Measurements from ENCODE around the gene PNCK. TPM values are rescaled to one million over a fixed set of nuclear protein-coding genes. Genes with fewer than 3 reads are reported as not detected.

Gene PNCK
- polyA plus RNA-seq, 1 experiment, result 0.22 TPM

DNA sequence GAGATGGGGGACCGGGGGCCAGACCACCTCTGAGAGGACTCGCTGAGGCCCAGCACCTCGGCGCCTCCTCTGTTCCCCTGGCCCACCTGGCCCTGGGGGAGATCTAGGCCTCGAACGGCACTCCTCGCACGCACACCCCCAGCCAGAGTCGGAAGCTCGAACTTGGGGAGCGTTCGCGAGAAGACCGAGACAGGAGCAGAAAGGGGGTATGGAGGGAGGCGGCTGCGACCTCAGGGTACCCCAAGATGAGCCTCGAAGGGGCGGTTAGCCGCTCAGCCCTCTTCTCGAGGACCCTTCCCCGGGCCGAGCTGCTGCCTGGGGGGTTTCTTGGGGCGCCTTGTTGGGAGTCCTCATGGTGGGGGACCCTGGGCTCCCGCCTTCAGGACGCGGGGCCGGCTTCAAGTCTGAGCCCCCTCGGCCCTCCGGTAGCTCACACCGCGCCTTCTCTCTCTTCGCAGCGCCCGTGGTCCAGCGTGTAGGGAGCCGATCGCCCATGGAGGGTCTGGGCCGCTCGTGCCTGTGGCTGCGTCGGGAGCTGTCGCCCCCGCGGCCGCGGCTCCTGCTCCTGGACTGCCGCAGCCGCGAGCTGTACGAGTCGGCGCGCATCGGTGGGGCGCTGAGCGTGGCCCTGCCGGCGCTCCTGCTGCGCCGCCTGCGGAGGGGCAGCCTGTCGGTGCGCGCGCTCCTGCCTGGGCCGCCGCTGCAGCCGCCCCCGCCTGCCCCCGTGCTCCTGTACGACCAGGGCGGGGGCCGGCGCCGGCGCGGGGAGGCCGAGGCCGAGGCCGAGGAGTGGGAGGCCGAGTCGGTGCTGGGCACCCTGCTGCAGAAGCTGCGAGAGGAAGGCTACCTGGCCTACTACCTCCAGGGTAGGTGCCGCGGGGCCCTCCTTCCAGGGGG is 25.9 kb downstream of the PNCK start:
- Histone ChIP-seq H3K27me3 (ENCODE audit: control insufficient read depth, insufficient read depth, low read length) (peaks cover 24% of the 10 kb centered on the region), H3K36me3 (ENCODE audit: control insufficient read depth, insufficient read depth, low read length) (no peaks in the 10 kb centered on the region), H3K4me3 (ENCODE audit: low read depth, low read length) (no peak overlapping the region)
- TF ChIP-seq, protein P1, sequence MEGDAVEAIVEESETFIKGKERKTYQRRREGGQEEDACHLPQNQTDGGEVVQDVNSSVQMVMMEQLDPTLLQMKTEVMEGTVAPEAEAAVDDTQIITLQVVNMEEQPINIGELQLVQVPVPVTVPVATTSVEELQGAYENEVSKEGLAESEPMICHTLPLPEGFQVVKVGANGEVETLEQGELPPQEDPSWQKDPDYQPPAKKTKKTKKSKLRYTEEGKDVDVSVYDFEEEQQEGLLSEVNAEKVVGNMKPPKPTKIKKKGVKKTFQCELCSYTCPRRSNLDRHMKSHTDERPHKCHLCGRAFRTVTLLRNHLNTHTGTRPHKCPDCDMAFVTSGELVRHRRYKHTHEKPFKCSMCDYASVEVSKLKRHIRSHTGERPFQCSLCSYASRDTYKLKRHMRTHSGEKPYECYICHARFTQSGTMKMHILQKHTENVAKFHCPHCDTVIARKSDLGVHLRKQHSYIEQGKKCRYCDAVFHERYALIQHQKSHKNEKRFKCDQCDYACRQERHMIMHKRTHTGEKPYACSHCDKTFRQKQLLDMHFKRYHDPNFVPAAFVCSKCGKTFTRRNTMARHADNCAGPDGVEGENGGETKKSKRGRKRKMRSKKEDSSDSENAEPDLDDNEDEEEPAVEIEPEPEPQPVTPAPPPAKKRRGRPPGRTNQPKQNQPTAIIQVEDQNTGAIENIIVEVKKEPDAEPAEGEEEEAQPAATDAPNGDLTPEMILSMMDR (IDR thresholded peaks at IDR 0.05; ENCODE audit: insufficient read depth, low read depth, low read length), result no peak
- ChIA-PET POLR2A (no interaction called here), CTCF (interaction anchor here (0.6 to 2.1 kb wide), 4 partner anchors 10 to 122 kb away, joined by 3 to 10 read pairs (median 6); no protein-coding TSS in a partner anchor)
- no peak for DNase-seq (ENCODE audit: low read depth)

DNA sequence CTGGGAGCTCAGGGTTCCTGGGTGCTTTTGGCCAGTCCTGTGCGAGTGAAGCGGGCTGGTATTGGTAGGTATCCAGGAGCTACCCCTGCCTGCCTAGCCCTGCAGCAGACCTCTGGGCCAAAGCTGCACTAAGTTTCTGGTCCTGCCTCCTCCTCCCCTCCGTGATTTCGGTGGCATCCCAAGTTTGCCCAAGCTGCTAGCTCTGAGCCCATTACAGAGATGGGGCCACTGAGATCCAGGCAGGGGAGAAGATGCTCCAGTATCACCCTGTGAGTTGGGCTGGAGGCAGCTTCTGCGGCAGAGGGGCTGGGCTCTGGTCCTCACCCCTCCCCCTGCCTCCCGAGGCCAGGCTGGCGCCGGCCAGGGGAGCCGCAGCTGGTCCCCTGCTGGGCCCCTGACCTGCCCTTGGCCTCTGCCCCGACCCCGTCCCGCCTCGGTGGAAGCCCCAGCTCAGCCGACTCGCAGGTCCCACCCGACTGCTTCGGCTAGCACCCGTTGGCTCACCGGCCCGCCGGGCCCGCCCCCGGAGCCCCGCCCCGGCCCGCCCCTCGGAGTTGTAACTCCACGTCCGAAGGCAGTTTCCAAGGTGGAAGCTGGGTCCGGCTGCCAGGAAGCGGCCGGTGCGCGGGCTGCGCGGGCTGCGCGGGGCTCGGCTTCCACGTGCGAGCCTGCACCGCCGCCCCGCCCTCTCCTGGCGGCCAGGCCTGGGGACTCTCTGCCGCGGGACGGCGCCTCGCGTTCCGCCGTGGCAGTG is 26.8 kb downstream of the PNCK start, which contains the start of gene DUSP9:
Gene DUSP9, plus strand, starts transcription at position 584 of the 754 bp plus-strand sequence. CDS start 751 bp downstream, outside the sequence.
- POLR2A ChIA-PET, result no interaction called here
- CTCF ChIA-PET, result interaction anchor here (0.6 to 2.1 kb wide), 5 partner anchors 11 to 107 kb away, joined by 3 to 8 read pairs (median 3); no protein-coding TSS in a partner anchor

DNA sequence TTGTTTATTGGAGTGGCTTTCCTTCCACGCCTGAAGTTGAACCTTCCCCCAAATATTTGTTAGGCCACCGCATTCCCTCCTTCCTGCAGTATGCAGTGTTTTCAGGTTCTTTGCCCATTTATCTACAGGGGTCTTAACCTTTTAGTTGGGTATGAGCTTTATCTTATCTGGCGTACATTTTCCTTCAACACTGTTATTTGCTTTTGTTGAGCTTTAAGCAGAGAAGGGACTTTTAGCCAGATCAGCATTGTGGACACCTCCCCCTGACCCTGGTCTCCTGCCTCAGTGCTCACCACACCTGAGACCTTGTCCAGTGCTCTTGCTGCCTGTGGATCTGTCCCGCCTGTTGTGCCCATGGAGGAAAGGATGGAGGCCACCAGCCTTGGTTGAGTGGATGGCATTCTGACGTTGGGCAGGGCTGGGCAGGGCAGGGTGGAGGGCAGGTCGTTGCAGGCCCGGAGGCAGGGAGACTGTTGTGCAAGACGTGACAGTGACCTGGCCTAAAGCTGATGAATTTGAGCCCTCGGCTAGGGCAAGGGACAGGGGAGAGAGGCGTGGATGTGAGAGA is 27.6 kb downstream of the PNCK start:
- ChIA-PET CTCF (interaction anchor here (1.0 to 2.1 kb wide), 5 partner anchors 10 to 92 kb away, joined by 3 to 7 read pairs (median 3); no protein-coding TSS in a partner anchor), POLR2A (no interaction called here)
- H3K27me3 ChIP-seq (ENCODE audit: control insufficient read depth, insufficient read depth, low read length), result peaks cover 28% of the 10 kb centered on the region
- no peaks in the 10 kb centered on the region for H3K36me3 ChIP-seq (ENCODE audit: control insufficient read depth, insufficient read depth, low read length)
- no peak for DNase-seq (ENCODE audit: low read depth)
- TF ChIP-seq, protein P1 (IDR thresholded peaks at IDR 0.05; ENCODE audit: insufficient read depth, low read depth, low read length), result no peak
- no peak overlapping the region for H3K4me3 ChIP-seq (ENCODE audit: low read depth, low read length)

More for the DNA sequence above, 26.8 kb downstream of the PNCK start, which contains the start of gene DUSP9:
- no peak within 1 kb of the TSS for H3K4me3 ChIP-seq (ENCODE audit: low read depth, low read length)
- no peak for DNase-seq (ENCODE audit: low read depth)
- TF ChIP-seq, protein P1 (IDR thresholded peaks at IDR 0.05; ENCODE audit: insufficient read depth, low read depth, low read length), result no peak
- peaks cover 24% of the 10 kb centered on the region for H3K27me3 ChIP-seq (ENCODE audit: control insufficient read depth, insufficient read depth, low read length)
- no peaks in the 10 kb centered on the region for H3K36me3 ChIP-seq (ENCODE audit: control insufficient read depth, insufficient read depth, low read length)

DNA sequence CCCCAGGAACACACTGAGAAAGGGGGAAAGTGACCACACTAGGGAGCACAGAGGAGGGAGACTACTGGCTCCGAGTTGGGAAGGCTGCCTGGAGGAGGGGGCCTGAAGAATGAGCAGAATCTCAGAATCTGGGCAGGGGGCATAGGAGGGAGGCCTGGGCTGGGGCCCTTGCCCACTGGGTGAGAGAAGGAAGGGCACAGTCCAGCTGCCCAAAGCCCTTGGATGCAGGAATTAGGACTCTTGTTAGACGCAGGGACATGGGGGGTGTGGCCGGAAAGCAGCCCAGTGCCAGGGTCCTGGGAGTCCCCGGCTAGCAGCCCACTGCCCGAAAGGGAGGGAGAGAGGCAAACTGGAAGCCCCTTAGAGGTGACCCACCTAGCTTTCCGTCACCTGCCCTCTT is 28.5 kb downstream of the PNCK start:
- peaks cover 31% of the 10 kb centered on the region for H3K27me3 ChIP-seq (ENCODE audit: control insufficient read depth, insufficient read depth, low read length)
- no peaks in the 10 kb centered on the region for H3K36me3 ChIP-seq (ENCODE audit: control insufficient read depth, insufficient read depth, low read length)
- ChIA-PET POLR2A (no interaction called here), CTCF (interaction anchor here (0.7 to 2.1 kb wide), 5 partner anchors 9 to 125 kb away, joined by 3 to 7 read pairs (median 3); no protein-coding TSS in a partner anchor)
- H3K4me3 ChIP-seq (ENCODE audit: low read depth, low read length), result no peak overlapping the region
- TF ChIP-seq, protein P1 (IDR thresholded peaks at IDR 0.05; ENCODE audit: insufficient read depth, low read depth, low read length), result no peak
- DNase-seq (ENCODE audit: low read depth), result no peak
